K562 (cell line): ENCODE measurements around the gene ADAMTS15.

Experiments used
- GTF3C2 ChIP-seq: IDR thresholded peaks from 3 replicates; pipeline ENCODE4 v1.6.1; 2011; ENCODE audit warnings: borderline replicate concordance, mild to moderate bottlenecking, moderate library complexity; ENCODE audit not compliant: insufficient read length; ENCODE audit errors: extremely low read depth
- HNRNPL ChIP-seq: fragments of 200-400 bp; formaldehyde crosslinking; IDR thresholded peaks from 2 replicates; pipeline ENCODE4 v1.6.1; 2017; ENCODE audit warnings: low read depth, mild to moderate bottlenecking, low read length
- IRF9 ChIP-seq: fragments of 450-650 bp; IDR thresholded peaks from 2 replicates; pipeline ENCODE4 v1.6.1; 2016; ENCODE audit warnings: missing biosample characterization, missing genetic modification characterization

GRCh38 chr11:130415731-130416529 lies 32.5 kb upstream of the ADAMTS15 start:
- TF ChIP-seq GTF3C2 (no peak), HNRNPL (no peak), IRF9 (tag) (no peak)
